GM23248 (cell line): ENCODE data around the gene FRMPD4.

Experiments
- EZH2 ChIP-seq: fragments of 200-600 bp; sonication (generic); IDR thresholded peaks from 2 replicates; pipeline ENCODE4 v1.6.1; 2018; ENCODE audit warnings: antibody characterized with exemption, mild to moderate bottlenecking; ENCODE audit not compliant: insufficient read depth, poor library complexity, severe bottlenecking
- EZH2phosphoT487 ChIP-seq: fragments of 200-600 bp; sonication (generic); IDR thresholded peaks from 2 replicates; pipeline ENCODE4 v1.6.1; 2018; ENCODE audit warnings: antibody characterized with exemption, moderate library complexity, mild to moderate bottlenecking, low read depth; ENCODE audit not compliant: insufficient read depth

DNA sequence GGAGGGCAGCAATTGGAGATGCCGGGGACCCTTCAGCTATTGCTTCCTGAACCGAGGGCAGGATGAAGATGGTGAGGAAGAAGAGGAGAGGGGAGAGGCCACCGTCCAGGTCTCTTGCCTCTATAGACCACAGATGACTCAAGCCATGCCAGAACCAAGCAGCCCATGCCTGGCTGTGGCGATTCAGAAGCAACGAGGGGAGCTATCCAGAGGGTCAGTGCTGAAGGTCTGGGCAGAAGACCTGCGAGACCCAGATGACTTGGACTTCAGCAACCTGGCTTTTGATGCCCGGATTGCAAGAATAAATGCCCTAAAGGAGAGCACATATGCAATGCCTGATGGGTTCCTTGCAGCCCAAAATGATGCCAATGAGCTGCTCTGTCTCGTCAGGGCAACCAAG, 582.8 kb downstream of the FRMPD4 start:
- TF ChIP-seq EZH2 = no peak
- no peak for TF ChIP-seq EZH2phosphoT487
